BLaER1 (cell line): ENCODE data around the gene EXOC6B.

ENCODE experiments used
- H3K27ac ChIP-seq: shearing (Covaris generic); formaldehyde crosslinking; 2 replicates; pipeline ENCODE4 v1.8.1; 2022
- H3K27me3 ChIP-seq: shearing (Covaris generic); formaldehyde crosslinking; 2 replicates; pipeline ENCODE4 v1.8.1; 2022
- H3K36me3 ChIP-seq: shearing (Covaris generic); formaldehyde crosslinking; 2 replicates; pipeline ENCODE4 v1.8.1; 2022
- H3K4me1 ChIP-seq: shearing (Covaris generic); formaldehyde crosslinking; 2 replicates; pipeline ENCODE4 v1.8.1; 2022
- H3K4me2 ChIP-seq: shearing (Covaris generic); formaldehyde crosslinking; 2 replicates; pipeline ENCODE4 v1.8.1; 2022
- H3K4me3 ChIP-seq: shearing (Covaris generic); formaldehyde crosslinking; 2 replicates; pipeline ENCODE4 v1.8.1; 2022
- H3K9ac ChIP-seq: shearing (Covaris generic); formaldehyde crosslinking; 2 replicates; pipeline ENCODE4 v1.8.1; 2022
- H3K9me3 ChIP-seq: shearing (Covaris generic); formaldehyde crosslinking; 2 replicates; pipeline ENCODE4 v1.8.1; 2022
- H4K20me1 ChIP-seq: shearing (Covaris generic); formaldehyde crosslinking; 2 replicates; pipeline ENCODE4 v1.8.1; 2022
- Cebpa-rat ChIP-seq: shearing (Covaris generic); IDR thresholded peaks from 2 replicates; pipeline ENCODE4 v1.8.1; 2022

EXOC6B gene

DNA sequence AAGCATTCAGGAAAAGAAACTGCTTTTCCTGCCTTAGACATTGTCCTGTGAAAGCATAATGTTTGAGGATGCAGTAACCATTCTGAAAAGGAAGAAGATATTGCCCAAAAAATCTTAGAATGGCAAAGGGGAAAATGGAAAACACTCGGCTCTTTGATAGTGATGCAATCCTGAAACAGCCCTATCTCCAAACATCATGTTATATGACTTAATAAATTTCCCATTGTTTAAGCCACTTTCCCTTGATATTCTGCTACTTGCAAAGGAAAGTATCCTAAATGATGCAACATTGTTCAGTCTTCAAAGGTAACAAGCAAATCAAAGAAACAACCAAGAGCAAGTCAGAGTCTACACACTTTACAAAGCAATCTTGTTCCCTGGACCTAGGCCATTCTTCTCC is 78.5 kb downstream of the EXOC6B start:
- H3K4me3 ChIP-seq: no peak overlapping the region
- no peaks in the 10 kb centered on the region for H3K4me1 ChIP-seq
- TF ChIP-seq Cebpa-rat: no peak
- H3K27ac ChIP-seq: no peak overlapping the region
- no peaks in the 10 kb centered on the region for H3K9me3 ChIP-seq
- H3K9ac ChIP-seq: no peak overlapping the region
- H4K20me1 ChIP-seq: no peaks in the 10 kb centered on the region
- H3K36me3 ChIP-seq: no peaks in the 10 kb centered on the region
- H3K4me2 ChIP-seq: no peak overlapping the region
- no peaks in the 10 kb centered on the region for H3K27me3 ChIP-seq

- Histone ChIP-seq H3K27ac (no peak overlapping the region), H3K36me3 (no peaks in the 10 kb centered on the region), H3K27me3 (no peaks in the 10 kb centered on the region), H3K4me2 (no peak overlapping the region), H4K20me1 (no peaks in the 10 kb centered on the region), H3K4me1 (no peaks in the 10 kb centered on the region), H3K4me3 (no peak overlapping the region), H3K9ac (no peak overlapping the region), H3K9me3 (no peaks in the 10 kb centered on the region)
- TF ChIP-seq Cebpa-rat: no peak
Measured at GRCh38 chr2:72745679-72746368, 80.0 kb downstream of the EXOC6B start.

GRCh38 chr2:72744049-72744448 is 81.8 kb downstream of the EXOC6B start:
- TF ChIP-seq Cebpa-rat: no peak
- Histone ChIP-seq H3K4me2 (no peak overlapping the region), H3K4me3 (no peak overlapping the region), H3K27me3 (no peaks in the 10 kb centered on the region), H3K9me3 (no peaks in the 10 kb centered on the region), H3K4me1 (no peaks in the 10 kb centered on the region), H3K36me3 (no peaks in the 10 kb centered on the region), H3K9ac (no peak overlapping the region), H3K27ac (no peak overlapping the region), H4K20me1 (no peaks in the 10 kb centered on the region)

DNA sequence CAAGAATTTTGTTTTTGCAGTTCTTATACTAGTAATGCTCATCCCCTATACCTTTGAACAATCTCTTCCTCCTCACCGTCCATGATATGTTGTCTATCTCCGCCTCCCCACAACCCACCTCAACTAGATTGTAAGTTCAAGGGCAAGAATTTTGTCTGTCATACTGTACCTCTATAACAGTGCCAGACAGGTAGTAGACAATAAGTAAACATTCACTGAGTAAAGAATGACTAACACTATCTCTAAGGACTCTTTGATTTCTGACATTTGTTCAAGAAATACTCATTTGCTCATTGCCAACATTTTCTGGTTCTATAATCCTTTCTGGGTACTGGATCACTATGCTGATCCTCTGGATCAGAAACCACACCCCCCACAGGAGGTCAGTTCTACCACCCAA is 82.4 kb downstream of the EXOC6B start:
- Histone ChIP-seq H3K4me1 (no peaks in the 10 kb centered on the region), H4K20me1 (no peaks in the 10 kb centered on the region), H3K4me2 (no peak overlapping the region), H3K9ac (no peak overlapping the region), H3K27me3 (no peaks in the 10 kb centered on the region), H3K4me3 (no peak overlapping the region), H3K36me3 (no peaks in the 10 kb centered on the region), H3K27ac (no peak overlapping the region), H3K9me3 (no peaks in the 10 kb centered on the region)
- TF ChIP-seq Cebpa-rat: no peak

DNA sequence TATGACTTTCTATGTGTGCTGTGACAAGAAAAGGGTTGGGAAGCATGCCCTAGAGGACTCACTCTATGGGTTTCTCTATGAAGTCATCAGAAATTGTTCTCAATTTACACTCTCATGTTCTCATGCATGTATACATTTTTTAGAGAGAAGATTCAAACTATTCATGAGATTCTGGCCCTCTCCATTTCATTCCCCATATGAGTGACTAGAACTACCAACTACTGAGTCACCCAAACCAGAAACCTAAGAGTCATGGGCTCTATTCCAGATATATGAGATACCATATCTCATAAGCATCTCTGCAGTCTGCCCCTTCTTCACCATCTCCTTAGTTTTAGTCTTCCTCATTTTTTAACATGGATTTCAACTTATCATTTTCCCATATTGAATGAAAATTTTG is 87.7 kb downstream of the EXOC6B start:
- H3K9ac ChIP-seq: no peak overlapping the region
- TF ChIP-seq Cebpa-rat: no peak
- H3K27ac ChIP-seq: no peak overlapping the region

GRCh38 chr2:72734432-72734831 is 91.4 kb downstream of the EXOC6B start:
- H3K27me3 ChIP-seq: no peaks in the 10 kb centered on the region
- no peak for TF ChIP-seq Cebpa-rat
- no peaks in the 10 kb centered on the region for H3K36me3 ChIP-seq
- no peaks in the 10 kb centered on the region for H4K20me1 ChIP-seq
- no peak overlapping the region for H3K9ac ChIP-seq
- H3K27ac ChIP-seq: no peak overlapping the region
- no peak overlapping the region for H3K4me2 ChIP-seq
- H3K9me3 ChIP-seq: no peaks in the 10 kb centered on the region
- no peak overlapping the region for H3K4me3 ChIP-seq
- H3K4me1 ChIP-seq: no peaks in the 10 kb centered on the region

More for the DNA sequence above, 87.7 kb downstream of the EXOC6B start:
- Histone ChIP-seq H3K4me3 (no peak overlapping the region), H3K36me3 (no peaks in the 10 kb centered on the region), H3K4me2 (no peak overlapping the region), H3K4me1 (no peaks in the 10 kb centered on the region), H4K20me1 (no peaks in the 10 kb centered on the region), H3K9me3 (no peaks in the 10 kb centered on the region), H3K27me3 (no peaks in the 10 kb centered on the region)

DNA sequence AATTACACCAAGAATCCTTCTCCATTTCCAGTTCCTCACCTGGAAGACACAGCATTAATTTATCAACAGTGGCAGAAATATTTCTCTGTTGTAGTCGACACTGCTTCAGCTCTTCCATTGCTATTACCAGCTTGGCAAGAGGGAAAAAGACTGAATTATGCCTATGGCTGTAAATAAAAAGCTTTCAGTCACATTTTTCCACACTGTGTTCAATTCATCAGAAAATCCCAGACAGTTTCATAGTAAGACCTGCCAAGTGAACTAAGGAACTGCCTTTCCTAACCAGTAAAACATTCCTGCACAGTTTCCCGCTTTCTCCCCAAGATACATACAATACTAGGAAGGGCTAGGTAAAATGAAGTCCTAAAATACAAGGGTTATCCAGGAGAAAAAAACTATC is 94.7 kb downstream of the EXOC6B start:
- Histone ChIP-seq H3K9me3 (no peaks in the 10 kb centered on the region), H3K27me3 (no peaks in the 10 kb centered on the region)

DNA sequence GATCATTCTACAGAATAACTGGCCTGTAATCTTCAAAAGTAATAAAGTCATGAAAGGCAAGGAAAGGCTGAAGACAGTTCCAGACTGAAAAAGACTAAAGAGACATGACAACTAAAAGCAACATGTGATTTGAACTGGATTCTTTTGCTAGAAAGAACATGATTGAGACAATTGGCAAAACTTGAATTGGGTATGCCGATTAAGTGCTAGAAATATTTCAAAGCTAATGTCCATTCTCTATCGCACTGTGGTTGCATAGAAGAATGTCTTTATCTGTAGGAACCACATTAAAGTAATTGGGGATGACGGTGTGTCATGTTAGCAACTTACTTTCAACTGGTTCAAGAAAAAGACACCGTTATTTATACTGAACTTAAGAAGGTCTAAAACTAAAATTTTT is 98.5 kb downstream of the EXOC6B start:
- Histone ChIP-seq H3K4me1 (no peaks in the 10 kb centered on the region), H3K9me3 (no peaks in the 10 kb centered on the region)

More for the DNA sequence above, 94.7 kb downstream of the EXOC6B start:
- Histone ChIP-seq H4K20me1 (no peaks in the 10 kb centered on the region), H3K9ac (no peak overlapping the region), H3K36me3 (no peaks in the 10 kb centered on the region), H3K4me1 (no peaks in the 10 kb centered on the region), H3K4me2 (no peak overlapping the region), H3K27ac (no peak overlapping the region), H3K4me3 (no peak overlapping the region)
- no peak for TF ChIP-seq Cebpa-rat

GRCh38 chr2:72723769-72724370 is 102.0 kb downstream of the EXOC6B start:
- TF ChIP-seq Cebpa-rat: no peak
- Histone ChIP-seq H3K9ac (no peak overlapping the region), H3K9me3 (no peaks in the 10 kb centered on the region), H3K4me1 (no peaks in the 10 kb centered on the region), H3K4me2 (no peak overlapping the region), H3K36me3 (no peaks in the 10 kb centered on the region), H3K27ac (no peak overlapping the region), H3K4me3 (no peak overlapping the region), H3K27me3 (no peaks in the 10 kb centered on the region), H4K20me1 (no peaks in the 10 kb centered on the region)

More for the DNA sequence above, 98.5 kb downstream of the EXOC6B start:
- Histone ChIP-seq H3K27me3 (no peaks in the 10 kb centered on the region), H3K4me3 (no peak overlapping the region), H3K36me3 (no peaks in the 10 kb centered on the region), H3K27ac (no peak overlapping the region), H4K20me1 (no peaks in the 10 kb centered on the region), H3K4me2 (no peak overlapping the region), H3K9ac (no peak overlapping the region)
- TF ChIP-seq Cebpa-rat: no peak

DNA sequence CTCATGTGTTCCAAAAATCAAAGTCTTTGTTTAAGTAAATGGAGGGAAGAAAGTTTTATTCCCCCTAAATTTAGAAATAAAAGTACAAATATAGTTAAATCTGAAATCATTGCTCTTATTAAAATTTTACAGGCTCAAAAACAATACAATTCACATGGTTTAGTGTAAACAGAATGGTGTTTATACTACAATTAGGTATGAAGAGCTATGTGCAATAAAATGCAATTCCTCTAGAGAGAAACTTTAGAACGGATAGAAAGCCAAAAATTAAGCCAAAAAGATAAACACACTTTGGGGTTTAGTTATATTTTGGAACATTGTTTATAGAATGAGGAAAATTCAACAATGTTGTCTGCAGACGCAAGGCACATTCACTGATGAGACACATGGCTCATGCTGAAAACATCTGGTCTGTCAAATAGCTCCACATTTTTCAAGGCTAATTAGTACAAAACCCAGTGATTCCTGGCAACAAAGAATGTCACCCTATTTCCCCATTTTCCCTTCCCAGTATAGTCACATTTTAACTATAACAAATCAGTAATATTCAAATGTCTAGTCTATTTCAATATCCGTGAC is 103.3 kb downstream of the EXOC6B start:
- no peak for TF ChIP-seq Cebpa-rat
- H4K20me1 ChIP-seq: no peaks in the 10 kb centered on the region
- no peaks in the 10 kb centered on the region for H3K27me3 ChIP-seq
- no peak overlapping the region for H3K27ac ChIP-seq
- no peaks in the 10 kb centered on the region for H3K9me3 ChIP-seq
- H3K4me2 ChIP-seq: no peak overlapping the region
- no peak overlapping the region for H3K9ac ChIP-seq
- no peaks in the 10 kb centered on the region for H3K4me1 ChIP-seq
- no peaks in the 10 kb centered on the region for H3K36me3 ChIP-seq
- no peak overlapping the region for H3K4me3 ChIP-seq
